HG03103 (cell line): Measurements from ENCODE around the gene CTBP2.
"Not testable (repeated sequence)": the region's sequence is repeated elsewhere in the genome, so short reads cannot be mapped to it uniquely, and the experiment has no call there.

Experiments used
- ATAC-seq: cut with Tn5 transposase; IDR thresholded peaks from one replicate; pipeline ENCODE4 v1.9.1; 2021; ENCODE audit warnings: low read depth; ENCODE audit not compliant: unreplicated experiment

The CTBP2 gene

DNA sequence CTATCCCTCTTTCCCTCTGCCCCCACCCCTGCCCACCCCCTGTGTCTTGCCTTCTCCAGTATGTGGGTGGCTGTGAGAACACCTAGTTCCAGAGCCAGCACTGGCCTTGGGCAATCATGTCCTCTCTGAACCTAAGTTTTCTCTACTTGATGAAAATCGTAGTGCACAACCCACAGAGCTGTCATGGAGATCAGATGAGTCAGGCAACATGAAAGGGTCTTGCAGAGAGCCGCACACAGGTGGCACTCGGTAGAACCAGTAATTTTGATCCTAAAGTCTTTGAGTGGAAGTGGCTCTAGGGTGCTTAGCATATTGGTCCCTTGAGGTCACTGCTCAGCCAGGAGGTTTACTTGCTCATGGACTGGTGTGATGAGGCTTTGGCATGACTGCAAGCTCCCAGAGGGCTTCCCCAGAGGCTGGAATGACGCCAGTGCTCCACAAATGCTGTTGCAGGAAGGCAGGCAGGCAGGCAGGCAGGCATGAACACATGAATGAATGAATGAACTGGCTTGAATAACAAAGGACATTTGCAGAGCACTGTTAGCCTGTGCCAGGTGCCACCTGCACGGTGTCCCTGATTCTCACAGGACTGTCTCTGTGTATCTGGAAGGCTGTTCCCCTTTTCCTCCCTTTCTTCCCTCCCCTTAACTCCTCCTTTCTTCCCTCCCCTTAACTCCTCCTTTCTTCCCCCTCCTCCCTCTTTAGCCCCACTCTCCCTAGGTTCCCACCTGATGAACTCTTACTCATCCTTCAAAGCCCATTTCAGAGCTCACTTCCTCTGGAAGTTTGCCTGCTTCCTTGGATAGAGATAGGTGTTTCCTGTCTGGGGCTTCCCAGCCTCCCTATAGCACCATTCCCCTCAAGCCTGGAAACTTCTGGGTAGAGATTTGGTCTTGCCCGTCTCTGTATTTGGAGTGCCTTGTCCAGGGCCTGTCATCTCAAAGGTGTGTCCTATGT is 27.2 kb upstream of the CTBP2 start:
- no peak for ATAC-seq

GRCh38 chr10:125186431-125187170 is 26.2 kb upstream of the CTBP2 start:
- no peak for ATAC-seq

DNA sequence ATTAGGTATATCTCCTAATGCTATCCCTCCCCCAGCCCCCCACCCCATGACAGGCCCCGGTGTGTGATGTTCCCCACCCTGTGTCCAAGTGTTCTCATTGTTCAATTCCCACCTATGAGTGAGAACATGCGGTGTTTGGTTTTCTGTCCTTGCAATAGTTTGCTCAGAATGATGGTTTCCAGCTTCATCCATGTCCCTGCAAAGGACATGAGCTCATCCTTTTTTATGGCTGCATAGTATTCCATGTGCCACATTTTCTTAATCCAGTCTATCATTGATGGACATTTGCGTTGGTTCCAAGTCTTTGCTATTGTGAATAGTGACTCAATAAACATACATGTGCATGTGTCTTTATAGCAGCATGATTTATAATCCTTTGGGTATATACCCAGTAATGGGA is 18.7 kb upstream of the CTBP2 start:
- ATAC-seq, result not testable (repeated sequence)

- ATAC-seq, result no peak
Measured at GRCh38 chr10:125177641-125178640, 17.6 kb upstream of the CTBP2 start.

GRCh38 chr10:125175807-125176206 is 15.4 kb upstream of the CTBP2 start:
- no peak for ATAC-seq

DNA sequence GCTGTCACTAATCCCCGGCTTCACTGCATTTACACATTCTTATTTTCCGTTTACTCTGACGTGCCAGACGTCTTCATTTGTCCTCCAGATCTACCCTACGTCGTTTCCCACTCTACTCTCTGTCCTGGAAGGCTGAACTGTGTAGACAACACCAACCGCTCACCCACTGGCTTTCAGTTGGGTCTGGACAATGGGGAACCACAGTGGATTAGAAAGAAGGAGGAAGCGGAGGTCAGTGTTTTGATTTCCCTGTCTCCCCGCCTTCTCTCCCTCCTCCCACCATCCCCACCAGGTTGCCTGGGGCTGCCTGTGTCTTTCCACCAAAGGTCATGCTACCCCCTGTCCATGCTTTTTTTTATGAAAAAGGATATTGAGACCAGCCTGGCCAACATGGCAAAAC is 14.0 kb upstream of the CTBP2 start:
- no peak for ATAC-seq

GRCh38 chr10:125172694-125173093 is 12.3 kb upstream of the CTBP2 start:
- ATAC-seq, result no peak

GRCh38 chr10:125171402-125172306 is 11.3 kb upstream of the CTBP2 start:
- no peak for ATAC-seq

DNA sequence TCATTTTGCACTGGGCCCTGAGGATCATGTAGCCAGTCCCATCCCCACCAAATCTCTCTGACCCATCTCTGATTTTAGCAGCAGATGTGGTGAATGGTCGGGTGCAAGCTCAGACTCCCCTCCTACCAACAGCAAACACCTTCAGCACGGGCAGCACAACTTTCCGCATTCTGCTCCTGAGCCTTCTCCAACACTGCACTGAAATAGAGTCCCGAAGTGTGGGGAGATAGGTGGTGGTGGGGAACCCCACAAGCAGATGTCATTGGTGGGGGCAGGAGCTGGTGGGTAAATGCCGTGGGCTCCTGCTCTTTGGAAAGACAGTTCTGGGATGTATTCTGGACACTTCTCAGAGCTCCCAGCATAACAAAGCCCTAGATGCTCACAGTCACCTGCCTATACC is 9.6 kb upstream of the CTBP2 start:
- no peak for ATAC-seq

DNA sequence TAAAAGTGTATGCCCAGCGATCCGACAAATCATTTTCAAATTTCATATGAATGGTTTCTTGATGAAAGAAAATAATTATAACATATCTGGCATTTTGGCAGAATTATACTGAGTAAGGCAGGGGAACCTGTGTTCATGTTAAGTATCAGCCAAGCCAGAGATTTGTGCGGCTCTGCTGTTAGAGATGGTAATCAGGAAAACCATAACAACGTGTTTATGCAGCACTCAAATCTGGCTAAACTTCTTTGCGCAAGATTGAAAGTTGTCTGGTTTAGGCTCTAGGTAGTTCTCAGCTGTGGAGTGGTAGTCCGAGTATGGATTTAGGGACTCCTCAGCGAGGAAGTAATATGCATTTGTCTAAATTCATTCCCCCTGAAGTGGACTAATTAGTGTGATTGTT is 8.9 kb upstream of the CTBP2 start:
- no peak for ATAC-seq

GRCh38 chr10:125166658-125167057 is 6.3 kb upstream of the CTBP2 start:
- ATAC-seq, result no peak

- no peak for ATAC-seq
Measured at GRCh38 chr10:125165584-125166573, 5.5 kb upstream of the CTBP2 start.

DNA sequence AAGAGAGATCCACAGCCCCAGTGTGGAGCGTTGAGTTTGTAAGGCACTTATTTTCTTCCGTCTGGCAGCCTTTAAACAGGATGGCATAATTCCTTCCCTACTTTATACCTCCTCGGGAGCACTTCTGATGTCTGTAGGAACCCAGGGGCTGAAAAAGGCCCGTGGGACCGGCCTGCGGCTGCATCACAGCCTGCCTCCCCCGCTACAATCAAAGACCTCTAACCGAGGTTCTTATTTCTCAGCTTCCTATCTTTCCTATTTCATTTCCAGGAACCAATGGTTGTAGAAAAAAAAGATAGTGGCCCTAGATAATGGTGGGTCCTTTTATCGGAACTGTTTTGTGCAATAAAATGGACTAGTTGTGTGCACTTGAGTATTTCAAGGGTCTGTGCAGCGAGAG is 4.1 kb upstream of the CTBP2 start:
- no peak for ATAC-seq

GRCh38 chr10:125163803-125164202 is 3.4 kb upstream of the CTBP2 start:
- ATAC-seq, result no peak

- not testable (repeated sequence) for ATAC-seq
Measured at GRCh38 chr10:125163312-125163711, 2.9 kb upstream of the CTBP2 start.

GRCh38 chr10:125162120-125162931 is 2.0 kb upstream of the CTBP2 start:
- ATAC-seq, result no peak

DNA sequence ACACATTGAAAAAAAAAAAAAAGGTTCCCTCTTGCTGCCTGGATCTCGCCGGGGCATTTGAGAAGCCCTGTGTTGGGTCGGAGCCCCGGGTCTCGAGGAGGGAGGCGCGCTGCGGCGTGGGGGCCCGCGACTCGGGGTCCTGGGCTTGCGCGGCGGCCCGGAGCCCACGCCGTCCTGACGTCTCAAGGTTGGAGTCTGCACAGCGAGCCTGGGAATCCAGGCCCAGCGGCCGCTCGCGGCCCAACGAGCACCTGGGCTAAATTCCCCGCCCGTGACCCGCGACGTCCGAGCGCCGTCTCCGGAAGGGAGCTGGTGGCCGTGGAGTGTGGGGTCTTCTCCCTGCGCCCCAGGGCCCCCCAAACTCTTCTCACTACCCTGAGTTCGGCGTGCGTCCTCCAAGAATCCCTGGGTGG is 1.4 kb upstream of the CTBP2 start:
- no peak for ATAC-seq
